HG03135 (cell line): ENCODE data around the gene ACSM3.
"Not testable (repeated sequence)": the region's sequence is repeated elsewhere in the genome, so short reads cannot be mapped to it uniquely, and the experiment has no call there.

Experiments
- ATAC-seq: cut with Tn5 transposase; IDR thresholded peaks from one replicate; pipeline ENCODE4 v1.9.1; 2021; ENCODE audit warnings: mild to moderate bottlenecking, moderate library complexity; ENCODE audit not compliant: unreplicated experiment

The ACSM3 gene

DNA sequence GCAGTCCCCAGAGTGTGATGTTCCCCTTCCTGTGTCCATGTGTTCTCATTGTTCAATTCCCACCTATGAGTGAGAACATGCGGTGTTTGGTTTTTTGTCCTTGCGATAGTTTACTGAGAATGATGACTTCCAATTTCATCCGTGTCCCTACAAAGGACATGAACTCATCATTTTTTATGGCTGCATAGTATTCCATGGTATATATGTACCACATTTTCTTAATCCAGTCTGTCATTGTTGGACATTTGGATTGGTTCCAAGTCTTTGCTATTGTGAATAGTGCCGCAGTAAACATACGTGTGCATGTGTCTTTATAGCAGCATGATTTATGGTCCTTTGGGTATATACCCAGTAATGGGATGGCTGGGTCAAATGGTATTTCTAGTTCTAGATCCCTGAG, 8.0 kb upstream of the ACSM3 start:
- not testable (repeated sequence) for ATAC-seq

DNA sequence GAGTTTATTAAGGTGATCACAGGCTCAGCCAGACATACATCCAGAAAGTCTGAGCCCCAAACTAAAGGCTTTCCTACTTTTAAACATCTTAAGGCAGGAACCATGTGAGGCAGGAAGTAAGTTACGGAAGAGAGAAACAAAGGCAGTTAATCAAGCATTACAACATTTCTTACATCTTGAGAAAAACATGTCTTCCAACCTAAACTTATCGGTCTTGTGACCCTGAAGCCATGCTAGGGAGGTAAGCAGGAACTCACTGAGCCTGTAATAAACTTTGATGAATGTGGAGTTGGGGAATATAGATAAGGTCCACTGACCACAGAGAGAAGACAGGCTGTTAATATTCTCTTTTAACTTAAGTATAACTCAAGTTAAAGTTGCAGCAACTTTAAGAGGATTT, 3.5 kb upstream of the ACSM3 start:
- no peak for ATAC-seq

DNA sequence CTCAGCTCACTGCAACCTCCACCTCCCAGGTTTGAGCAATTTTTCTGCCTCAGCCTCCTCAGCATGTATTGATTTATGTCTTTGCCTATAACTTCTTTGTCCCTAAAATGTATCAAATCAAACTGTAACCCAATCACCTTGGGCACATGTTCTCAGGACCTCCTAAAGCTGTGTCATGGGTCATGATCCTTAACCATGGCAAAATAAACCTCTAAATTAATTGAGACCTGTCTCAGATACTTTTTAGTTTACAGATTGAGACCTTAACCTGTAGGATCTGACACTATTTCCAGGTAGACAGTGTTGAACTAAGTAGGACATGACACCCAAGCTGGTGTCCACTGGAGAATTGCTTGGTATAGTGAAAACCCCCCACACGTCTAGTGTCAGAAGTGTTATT, 2.6 kb upstream of the ACSM3 start:
- no peak for ATAC-seq

DNA sequence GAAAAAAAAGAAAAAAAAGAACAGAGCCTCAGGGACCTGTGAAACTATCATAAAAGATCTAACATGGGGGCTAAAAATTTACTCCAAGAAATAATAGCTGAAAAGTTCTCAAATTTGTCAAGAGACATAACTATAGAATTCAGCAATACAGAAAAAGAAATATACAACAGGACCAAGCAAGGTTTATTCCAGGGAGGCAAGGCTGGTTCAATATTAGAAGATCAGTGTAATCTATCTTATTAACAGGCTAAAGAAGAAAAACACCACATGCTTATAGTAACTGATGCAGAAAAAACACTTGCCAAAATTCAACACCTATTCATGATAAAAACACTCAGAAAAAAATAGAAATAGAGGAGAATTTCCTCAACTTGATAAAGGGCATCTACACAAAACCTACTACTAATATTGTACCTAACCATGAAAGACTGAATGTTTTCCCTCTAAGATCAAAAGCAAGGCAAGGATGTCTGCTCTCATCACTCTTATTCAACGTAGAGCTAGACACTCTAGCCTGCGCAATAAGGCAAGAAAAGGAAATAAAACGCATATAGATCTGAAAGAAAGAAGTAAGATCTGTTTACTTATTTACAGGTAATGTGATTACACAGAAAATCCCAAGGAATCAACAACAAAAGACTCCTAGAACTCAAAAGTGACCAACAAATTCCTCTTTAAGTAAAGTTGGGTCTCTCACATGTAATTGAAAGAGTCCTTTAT, 1.2 kb upstream of the ACSM3 start:
- ATAC-seq = no peak

DNA sequence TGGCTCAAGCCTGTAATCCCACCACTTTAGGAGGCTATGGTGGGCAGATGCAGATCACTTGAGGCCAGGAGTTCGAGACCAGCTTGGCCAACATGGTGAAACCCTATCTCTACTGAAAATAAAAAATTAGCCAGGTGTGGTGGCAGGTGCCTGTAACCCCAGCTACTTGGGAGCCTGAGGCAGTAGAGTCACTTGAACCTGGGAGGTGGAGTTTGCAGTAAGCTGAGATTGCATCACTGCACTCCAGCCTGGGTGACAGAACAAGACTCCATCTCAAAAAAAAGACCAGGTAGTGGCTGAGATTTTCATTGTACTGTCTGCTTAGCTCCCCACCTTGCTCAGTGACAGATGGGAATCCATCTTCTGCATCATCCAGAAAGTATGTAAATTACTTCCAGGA, 634 bp downstream of the ACSM3 start:
- ATAC-seq = not testable (repeated sequence)

DNA sequence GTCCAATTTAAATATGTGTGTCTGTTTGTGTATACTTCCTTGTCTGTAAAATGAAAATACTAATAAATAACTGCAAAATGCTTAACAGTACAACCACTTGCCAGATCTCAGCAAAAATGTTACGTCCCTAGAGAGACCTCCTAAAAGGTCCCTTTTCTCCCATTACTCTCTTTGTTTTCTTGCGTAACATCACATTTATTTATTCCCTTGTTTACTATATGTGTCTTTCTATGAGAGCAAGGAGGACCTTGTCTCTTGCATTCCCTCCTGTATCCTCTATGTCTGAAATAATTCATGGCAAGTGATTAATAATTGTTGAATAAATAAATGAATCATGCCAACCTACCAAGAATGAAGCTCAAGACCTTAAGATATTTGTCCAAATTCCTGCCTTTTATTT, 1.9 kb downstream of the ACSM3 start:
- no peak for ATAC-seq

DNA sequence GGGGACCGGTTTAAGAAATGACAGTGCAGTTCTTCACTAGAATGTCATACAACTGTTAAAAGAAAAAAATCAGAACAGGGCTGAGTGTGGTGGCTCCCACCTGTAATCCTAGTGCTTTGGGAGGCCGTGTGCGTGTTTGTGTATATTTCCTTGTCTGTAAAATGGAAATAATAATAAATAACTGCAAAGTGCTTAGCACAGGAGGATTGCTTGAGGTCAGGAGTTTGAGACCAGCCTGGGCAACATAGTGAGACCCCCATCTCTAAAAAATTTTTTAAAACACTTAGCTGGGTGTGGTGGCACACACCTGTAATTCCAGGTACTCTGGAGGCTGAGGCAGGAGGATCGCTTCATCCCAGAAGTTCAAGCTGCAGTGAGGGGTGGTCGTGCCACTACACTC, 2.5 kb downstream of the ACSM3 start:
- ATAC-seq = no peak

DNA sequence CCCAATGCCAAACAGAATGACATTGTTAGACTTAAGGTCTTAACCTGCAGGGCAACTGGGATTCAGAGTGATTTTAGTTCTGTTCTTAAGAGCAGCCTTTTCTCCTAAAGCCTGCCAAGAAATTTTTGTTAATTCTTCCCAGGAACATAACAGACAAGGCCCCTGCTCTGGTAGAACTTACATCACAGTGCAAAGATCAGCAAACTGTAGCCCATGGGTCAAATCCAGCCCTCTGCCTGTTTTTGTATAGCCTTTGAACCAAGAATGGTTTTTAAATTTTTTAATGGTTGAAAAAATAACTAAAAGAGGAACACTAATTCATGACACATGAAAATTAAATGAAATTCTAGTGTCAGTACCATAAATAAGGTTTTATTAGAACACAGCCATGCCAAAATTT, 3.8 kb downstream of the ACSM3 start:
- ATAC-seq = no peak

DNA sequence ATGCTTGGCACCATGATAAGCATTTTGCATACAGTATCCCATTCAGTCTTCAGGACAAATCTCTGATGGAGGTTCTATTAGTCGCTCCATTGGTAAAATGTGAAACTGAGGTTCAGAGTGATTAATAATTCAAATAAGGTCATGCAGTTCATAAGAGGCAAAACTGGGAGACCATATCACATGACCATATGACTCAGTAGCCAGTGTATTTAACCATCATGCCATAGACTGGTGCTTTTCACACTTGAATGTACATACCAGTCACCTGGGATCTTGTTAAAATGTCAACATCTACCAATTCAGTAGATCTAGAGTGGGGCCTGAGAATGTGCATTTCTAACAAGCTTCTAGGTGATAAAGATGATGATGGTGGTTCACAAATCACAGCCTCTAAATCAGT, 4.3 kb downstream of the ACSM3 start:
- no peak for ATAC-seq

DNA sequence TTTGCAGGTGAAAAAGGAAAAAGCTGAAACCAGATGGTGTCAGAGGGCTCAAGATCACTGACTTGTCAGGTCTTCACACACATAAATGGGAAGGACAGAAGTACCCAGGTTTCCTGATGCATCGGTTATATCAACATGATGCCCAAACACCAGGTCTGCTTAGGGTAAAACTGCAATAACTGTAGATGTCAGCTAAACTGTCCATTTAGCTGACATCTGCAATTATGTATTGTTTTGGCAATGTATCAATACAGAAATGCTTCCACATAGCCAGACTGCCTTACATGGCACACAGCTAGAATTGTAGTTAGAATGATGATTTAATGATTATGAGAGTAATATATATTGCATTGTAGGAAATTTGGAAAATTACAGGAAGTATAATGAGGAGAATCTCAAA, 5.0 kb downstream of the ACSM3 start:
- no peak for ATAC-seq

DNA sequence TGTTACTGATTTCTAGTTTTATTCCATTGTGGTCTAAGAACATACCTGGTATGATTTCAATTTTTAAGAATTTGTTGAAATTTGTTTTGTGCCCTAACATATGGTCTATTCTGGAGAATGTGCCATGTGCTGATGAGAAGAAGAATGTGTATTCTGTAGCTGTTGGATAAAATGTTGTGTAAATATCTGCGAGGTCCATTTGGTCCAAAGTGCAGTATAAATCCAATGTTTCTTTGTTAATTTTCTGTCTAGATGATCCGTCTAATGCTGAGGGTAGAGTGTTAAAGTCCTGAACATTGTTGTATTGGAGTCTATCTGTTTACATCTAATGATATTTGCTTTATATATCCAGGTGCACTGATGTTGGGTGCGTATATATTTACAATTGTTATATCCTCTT, 9.9 kb downstream of the ACSM3 start:
- no peak for ATAC-seq

DNA sequence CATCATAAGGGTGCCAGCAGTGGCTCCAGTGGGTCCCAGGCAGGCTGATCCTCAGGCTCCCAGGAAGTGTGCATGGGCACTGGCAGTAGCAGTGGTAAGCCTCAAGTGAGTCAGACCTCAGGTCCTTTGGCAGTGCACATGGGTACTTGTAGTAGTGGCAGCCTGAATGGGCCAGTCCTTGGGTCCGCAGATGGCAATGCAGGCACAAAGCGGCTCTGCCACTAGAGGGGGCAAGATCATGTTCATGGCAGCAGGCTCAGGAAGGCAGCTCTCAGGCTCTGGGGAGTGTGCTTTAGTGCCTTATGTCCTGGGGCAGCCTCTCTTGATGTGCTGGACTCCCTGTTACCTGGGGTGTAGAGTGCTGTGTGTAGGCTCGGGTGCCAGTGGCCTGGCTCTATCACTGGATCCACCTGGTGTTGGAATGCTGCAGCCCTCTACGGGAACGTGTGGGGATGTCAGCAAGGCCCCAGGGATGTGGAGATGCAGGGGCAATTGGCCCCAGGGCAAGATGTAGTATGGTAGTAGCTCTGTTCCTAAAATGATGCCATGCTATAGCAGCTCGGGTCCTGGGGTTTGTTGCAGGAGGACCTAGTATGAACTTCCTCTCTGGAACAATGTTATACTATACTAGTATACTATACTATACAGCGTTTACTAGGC, 11.0 kb downstream of the ACSM3 start:
- no peak for ATAC-seq

DNA sequence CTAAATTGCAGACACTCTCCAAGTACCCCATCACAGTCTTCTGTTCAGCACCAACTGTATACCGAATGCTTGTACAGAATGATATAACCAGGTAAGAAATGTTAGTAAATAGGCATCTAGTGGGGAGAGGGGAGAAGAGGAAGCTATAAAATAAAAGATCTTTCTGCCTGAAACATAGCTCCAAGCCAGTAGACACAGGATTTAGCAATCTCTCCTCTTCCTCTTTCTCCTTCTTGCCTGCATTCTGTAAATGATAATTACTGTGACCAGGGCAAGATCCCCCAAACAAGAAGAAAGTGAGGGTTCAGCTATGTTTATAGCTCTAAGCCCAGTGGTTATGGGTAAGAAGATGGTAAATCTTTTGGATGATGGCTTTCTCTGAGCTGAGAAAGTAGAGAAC, 17.9 kb downstream of the ACSM3 start:
- ATAC-seq = no peak

DNA sequence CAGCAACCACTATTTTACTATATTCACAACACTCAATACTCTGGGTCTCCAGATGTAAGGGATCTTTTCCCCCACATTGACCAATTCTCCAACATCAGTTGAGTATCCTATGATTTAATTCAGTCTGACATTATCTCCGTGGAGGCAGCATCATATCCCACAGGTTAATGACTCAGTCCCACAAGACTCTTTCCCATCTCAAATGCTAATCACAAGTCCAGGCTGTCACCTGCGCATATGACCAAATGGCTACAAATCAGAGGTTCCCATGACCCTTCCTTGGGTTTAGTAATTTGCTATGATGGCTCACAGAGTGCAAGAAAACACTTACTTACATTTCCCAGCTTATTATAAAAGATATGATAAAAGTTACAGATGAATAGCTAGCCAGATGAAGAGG, 18.7 kb downstream of the ACSM3 start:
- ATAC-seq = no peak

DNA sequence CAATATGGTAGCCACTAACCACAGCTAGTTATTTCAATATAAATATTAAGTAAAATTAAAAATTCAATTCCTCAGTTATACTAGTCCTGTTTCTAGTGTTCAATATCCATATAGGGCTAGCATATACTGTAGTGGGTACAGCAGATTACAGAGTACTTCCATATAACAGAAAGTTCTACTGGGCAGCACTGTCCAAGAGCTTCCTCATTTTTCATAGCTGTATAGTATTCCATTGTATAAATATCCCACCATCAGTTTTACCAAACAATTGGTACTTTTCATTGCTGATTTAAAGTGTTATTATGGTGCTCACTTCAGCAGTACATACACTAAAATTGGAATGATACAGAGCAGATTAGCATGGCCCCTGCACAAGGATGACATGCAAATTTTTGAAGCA, 20.4 kb downstream of the ACSM3 start:
- ATAC-seq = no peak

DNA sequence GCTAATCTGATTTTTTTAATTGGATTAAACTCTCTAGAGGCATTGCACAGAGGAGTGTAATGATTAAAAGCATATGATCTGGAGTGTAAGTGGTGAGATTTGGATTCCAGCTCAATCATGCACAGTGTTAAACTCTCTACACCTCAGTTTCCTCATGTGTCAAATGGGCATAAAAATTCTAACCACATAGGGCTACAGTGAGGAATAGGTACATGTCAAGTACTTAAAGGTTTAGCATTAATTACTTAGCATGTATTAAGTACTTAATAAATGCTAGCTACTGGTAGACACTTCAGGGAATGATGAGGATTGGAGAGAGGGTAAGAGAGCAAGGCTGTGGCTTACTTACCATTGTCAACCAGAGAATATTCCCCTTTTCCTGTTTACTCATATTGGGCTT, 25.3 kb downstream of the ACSM3 start:
- ATAC-seq = no peak

DNA sequence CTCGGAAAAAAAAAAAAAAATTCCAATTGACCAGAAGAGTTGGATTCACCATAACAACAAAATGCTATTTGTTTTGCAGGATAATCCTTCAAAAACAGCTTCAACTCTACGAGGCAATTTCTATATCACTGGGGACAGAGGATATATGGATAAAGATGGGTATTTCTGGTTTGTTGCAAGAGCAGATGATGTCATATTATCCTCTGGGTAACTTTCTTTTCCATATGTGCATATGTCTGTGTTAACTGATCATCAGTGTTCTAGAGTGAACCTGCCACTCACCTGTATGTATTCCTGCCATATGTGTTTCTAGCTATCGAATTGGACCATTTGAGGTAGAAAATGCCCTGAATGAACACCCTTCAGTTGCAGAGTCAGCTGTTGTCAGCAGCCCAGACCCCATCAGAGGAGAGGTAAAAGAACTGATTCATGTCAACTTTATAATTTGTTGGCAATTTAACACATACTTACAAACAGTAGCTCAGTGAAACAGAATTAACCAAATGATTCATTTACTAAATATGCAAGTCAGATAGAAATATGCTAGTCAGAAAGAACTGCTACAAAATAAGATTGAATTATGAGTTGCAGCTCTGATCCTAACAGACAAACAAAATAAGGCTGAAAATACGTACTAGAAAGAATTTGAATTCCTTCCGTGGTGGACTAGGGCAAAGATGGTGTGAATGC, 28.3 kb downstream of the ACSM3 start:
- ATAC-seq = no peak

DNA sequence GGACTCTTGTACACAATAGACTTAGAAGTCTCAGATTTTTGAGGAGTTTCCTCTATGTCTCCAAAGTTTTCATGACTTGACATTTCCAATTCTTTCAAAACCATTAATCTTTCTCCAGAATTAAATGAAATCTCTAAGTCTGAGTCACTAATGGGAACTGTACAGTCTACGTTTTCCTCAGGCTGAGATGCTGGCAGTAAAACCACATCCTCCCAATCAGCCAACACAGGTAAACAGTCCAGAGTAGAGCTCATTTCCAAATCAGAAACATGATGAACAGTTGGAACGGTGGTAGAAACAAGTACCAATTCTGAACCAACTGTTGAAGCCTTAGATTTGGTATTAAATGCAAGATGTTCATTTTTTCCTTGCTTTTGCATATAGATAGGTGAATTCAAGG, 34.5 kb downstream of the ACSM3 start:
- no peak for ATAC-seq

DNA sequence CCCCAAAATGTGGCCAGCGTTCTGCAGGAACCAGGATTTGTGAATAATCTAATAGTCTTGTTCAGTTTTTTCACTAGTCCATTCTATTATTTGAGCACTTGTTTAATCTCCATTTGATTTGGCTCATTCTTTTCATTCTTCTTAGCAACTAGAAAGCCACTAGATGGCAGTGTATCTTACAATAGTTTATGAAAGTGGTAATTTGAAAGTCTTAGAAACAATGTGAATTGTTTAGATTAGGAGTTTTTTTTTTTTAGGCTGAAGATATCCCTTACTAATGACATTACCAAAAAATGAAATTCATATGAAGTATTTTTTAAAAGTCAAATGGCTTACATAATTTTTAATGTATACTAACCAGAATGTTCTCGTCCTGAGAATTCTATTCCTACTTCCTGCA, 35.8 kb downstream of the ACSM3 start:
- ATAC-seq = no peak

DNA sequence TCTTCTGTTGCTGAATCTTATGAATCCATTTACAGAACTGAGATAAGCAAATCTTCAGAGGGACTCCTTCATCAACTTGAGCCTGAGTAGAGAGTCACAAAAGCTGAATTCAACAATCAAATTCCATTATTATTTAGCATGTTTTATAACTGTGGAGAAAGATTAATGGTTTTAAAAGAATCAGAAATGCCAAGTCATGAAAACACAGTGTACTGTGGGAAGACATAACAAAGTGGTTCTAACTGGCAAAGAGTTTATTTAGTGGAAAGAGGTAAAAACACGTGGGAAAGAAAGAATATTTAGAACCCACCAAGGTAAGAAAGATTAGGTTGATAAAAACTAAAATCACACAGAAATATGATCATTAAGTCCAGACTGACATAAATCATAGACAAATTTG, 37.5 kb downstream of the ACSM3 start:
- ATAC-seq = no peak

DNA sequence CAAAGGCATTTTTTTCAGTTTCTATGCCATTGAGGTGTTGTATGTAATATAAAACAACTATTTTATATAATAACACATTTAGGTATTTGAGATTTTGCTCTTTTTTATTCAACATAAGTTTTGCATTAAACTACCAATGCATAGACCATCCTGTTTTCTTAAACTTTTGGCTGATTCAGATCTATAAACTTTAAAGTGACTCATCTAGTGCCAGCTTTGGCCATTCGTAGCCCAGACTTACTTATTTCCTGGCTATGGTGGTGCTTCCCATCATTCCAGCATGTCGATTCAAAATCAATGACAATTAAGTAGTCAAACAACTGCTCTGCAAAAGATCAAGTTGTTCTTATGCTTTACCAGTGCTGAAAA, 39.4 kb downstream of the ACSM3 start:
- ATAC-seq = no peak

DNA sequence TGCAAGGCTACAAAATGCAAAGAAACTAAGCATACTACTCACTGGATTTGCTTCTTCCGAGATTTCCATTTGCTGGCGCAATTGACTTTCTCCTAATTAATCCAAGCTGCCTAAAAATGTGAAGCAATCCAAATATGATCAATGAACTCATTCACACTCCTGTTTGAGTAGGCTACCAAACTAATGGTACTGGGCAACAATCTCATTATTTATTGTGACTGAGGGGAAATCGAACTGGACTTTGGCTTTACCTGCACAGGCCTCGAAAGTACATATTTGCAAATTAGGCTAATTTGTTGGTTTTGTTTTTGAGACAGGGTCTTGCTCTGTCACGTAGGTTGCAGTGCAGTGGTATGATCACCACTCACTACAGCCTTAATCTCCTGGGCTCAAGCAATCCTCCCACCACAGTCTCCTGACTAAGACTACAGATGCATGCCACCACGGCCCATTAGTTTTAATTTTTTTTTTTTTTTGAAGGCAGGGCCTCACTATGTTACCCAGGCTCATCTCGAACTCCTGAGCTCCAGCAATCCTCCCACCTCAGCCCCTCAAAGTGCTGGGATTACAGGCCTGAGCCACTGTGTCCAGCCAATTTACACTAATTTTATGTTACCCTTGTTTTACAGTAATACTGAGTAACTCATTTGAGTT, 39.9 kb downstream of the ACSM3 start:
- ATAC-seq = no peak
